ENCODE results near the gene MXI1. TPM values are rescaled to one million over a fixed set of nuclear protein-coding genes. Genes with fewer than 3 reads are reported as not detected.
A peak's percentile ranks its signal among the peaks of the same experiment; 100 is the strongest.

MXI1 gene
- total RNA-seq, 3 donors from 2014 or later (not counting 1 experiment from before 2014, with no cell fraction given), result 11.2 to 14.1 (median 13.6) TPM

DNA sequence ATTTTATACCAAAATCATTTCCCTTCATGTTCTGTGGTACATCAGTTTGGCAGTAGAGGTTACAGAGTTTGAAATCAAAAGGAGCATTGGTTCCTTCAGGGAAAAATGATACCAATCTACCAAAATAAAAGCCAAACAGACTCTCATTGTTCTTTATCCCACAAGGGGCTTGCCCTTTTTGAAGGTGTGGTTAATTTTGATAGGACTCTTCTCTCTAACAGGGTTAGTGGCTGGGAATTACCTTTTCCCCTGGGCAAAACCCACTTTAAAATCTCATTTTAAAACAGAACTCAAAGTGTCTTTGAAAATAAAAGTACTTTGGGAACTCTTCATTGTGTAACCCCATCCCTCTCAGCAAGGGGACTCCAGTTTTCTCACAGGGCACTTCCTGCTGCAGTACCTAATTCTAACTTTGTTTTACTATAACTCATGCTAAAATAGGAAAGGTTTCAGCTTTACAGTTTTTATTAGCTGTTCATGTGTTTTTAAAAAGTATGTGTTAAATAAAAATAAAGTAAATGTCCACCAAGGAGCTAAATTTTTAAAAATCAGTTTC lies 66.7 kb downstream of the MXI1 start:
- peaks cover 11% of the 10 kb centered on the region for H3K27me3 ChIP-seq (ENCODE audit: control insufficient read depth, insufficient read depth, low read length)
- H3K9me3 ChIP-seq (ENCODE audit: control insufficient read depth, insufficient read depth, low read length), result no peaks in the 10 kb centered on the region
- H3K4me1 Mint-ChIP-seq, result peaks cover 24 to 26% of the 10 kb centered on the region in 2 donors
- no peaks in the 10 kb centered on the region for H3K9me3 Mint-ChIP-seq
- no peaks in the 10 kb centered on the region for H3K36me3 ChIP-seq (ENCODE audit: control insufficient read depth, insufficient read depth, low read length)
- intact Hi-C loops (cut with micrococcal nuclease), result loop anchor here (10.0 kb wide), 1 partner anchor 299 kb away; no protein-coding TSS in a partner anchor
- peaks cover 33 to 50% of the 10 kb centered on the region in 2 donors for H3K27me3 Mint-ChIP-seq (ENCODE audit: low read depth in 2 of 2)
- no peaks in the 10 kb centered on the region for H3K36me3 Mint-ChIP-seq
- H3K4me3 ChIP-seq (ENCODE audit: low read length), result no peak overlapping the region
- peaks cover 3% of the 10 kb centered on the region for H3K4me1 ChIP-seq (ENCODE audit: control insufficient read depth, insufficient read depth, low read length)
- no peak for ATAC-seq
- H3K4me3 Mint-ChIP-seq, result no peak overlapping the region
- TF ChIP-seq, protein P1, sequence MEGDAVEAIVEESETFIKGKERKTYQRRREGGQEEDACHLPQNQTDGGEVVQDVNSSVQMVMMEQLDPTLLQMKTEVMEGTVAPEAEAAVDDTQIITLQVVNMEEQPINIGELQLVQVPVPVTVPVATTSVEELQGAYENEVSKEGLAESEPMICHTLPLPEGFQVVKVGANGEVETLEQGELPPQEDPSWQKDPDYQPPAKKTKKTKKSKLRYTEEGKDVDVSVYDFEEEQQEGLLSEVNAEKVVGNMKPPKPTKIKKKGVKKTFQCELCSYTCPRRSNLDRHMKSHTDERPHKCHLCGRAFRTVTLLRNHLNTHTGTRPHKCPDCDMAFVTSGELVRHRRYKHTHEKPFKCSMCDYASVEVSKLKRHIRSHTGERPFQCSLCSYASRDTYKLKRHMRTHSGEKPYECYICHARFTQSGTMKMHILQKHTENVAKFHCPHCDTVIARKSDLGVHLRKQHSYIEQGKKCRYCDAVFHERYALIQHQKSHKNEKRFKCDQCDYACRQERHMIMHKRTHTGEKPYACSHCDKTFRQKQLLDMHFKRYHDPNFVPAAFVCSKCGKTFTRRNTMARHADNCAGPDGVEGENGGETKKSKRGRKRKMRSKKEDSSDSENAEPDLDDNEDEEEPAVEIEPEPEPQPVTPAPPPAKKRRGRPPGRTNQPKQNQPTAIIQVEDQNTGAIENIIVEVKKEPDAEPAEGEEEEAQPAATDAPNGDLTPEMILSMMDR (IDR thresholded peaks at IDR 0.05), result no peak
- no peak overlapping the region for H3K27ac Mint-ChIP-seq
- H3K27ac ChIP-seq (ENCODE audit: low read length), result no peak overlapping the region
- DNase-seq, result peak in 1 of 2 donors; percentile 6

DNA sequence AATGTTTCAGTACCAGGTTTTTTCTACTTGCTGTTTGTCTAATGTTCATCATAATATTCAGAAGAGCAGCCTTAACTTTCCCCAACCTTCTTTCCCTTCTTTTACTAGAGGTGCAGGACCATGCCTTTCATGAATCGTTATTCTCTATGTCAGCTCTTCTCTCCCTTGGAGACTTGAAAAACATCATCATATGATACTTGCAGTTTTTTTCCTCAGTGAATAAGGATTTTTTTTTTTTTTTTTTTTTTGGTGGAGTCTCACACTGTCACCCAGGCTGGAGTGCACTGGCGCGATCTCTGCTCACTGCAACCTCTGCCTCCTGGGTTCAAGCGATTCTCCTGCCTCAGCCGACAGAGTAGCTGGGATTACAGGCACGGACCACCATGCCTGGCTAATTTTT lies 67.2 kb downstream of the MXI1 start:
- Histone ChIP-seq H3K36me3 (ENCODE audit: control insufficient read depth, insufficient read depth, low read length) (no peaks in the 10 kb centered on the region), H3K27ac (ENCODE audit: low read length) (no peak overlapping the region), H3K4me1 (ENCODE audit: control insufficient read depth, insufficient read depth, low read length) (peaks cover 3% of the 10 kb centered on the region), H3K4me3 (ENCODE audit: low read length) (no peak overlapping the region), H3K9me3 (ENCODE audit: control insufficient read depth, insufficient read depth, low read length) (no peaks in the 10 kb centered on the region), H3K27me3 (ENCODE audit: control insufficient read depth, insufficient read depth, low read length) (peaks cover 12% of the 10 kb centered on the region)
- Mint-ChIP-seq H3K27ac (no peak overlapping the region), H3K36me3 (no peaks in the 10 kb centered on the region), H3K27me3 (ENCODE audit: low read depth in 2 of 2) (peaks cover 33 to 53% of the 10 kb centered on the region in 2 donors), H3K4me1 (peaks cover 19 to 21% of the 10 kb centered on the region in 2 donors), H3K4me3 (no peak overlapping the region), H3K9me3 (no peaks in the 10 kb centered on the region)
- ATAC-seq, result no peak
- 96% methylated on average over 6 of the region's 6 CpGs for WGBS (ENCODE audit: insufficient coverage)
- DNase-seq, result no peak
- TF ChIP-seq, protein P1 (IDR thresholded peaks at IDR 0.05), result no peak
- intact Hi-C loops (cut with micrococcal nuclease), result loop anchor here (5.0 to 10.0 kb wide), 2 partner anchors 67 to 300 kb away; partner anchors contain the start of gene MXI1

DNA sequence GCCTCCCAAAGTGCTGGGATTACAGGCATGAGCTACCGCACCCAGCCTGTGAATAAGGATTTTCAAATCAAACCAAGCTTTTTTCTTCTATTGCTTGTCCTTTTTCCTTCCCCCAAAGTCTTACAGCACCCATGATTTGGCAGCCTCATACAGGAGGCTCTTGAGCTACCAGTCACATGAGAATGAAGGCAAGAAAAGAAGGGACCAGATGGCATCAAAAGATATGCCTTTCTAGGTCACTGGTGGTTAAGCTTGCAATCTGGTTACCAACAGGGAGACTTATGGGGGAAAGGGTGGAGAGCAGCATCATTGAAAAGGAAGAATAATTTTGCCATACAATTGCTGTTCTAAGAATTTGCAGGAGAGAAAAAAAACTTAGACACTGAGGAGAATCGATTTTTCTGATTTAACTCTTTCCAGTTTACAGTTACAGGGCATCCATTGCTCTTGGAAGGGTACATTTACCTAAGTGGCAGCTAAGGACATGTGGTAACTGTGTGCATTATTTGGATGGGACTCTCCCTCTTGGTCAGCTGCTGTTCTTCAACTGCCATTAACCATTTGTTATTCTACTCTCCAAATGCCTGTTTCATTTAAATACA lies 67.8 kb downstream of the MXI1 start:
- Histone ChIP-seq H3K27me3 (ENCODE audit: control insufficient read depth, insufficient read depth, low read length) (peaks cover 12% of the 10 kb centered on the region), H3K36me3 (ENCODE audit: control insufficient read depth, insufficient read depth, low read length) (no peaks in the 10 kb centered on the region), H3K9me3 (ENCODE audit: control insufficient read depth, insufficient read depth, low read length) (no peaks in the 10 kb centered on the region), H3K27ac (ENCODE audit: low read length) (no peak overlapping the region), H3K4me1 (ENCODE audit: control insufficient read depth, insufficient read depth, low read length) (peaks cover 3% of the 10 kb centered on the region), H3K4me3 (ENCODE audit: low read length) (no peak overlapping the region)
- Mint-ChIP-seq H3K4me3 (no peak overlapping the region), H3K27me3 (ENCODE audit: low read depth in 2 of 2) (peaks cover 33 to 53% of the 10 kb centered on the region in 2 donors), H3K27ac (no peak overlapping the region), H3K4me1 (peaks cover 16 to 17% of the 10 kb centered on the region in 2 donors), H3K9me3 (no peaks in the 10 kb centered on the region), H3K36me3 (no peaks in the 10 kb centered on the region)
- TF ChIP-seq, protein P1 (IDR thresholded peaks at IDR 0.05), result no peak
- no peak for ATAC-seq
- intact Hi-C loops (cut with micrococcal nuclease), result loop anchor here (5.0 to 10.0 kb wide), 2 partner anchors 68 to 300 kb away; partner anchors contain the start of gene MXI1
- peak in 1 of 2 donors; percentile 43 for DNase-seq
- WGBS (ENCODE audit: insufficient coverage), result 58% methylated on average over 2 of the region's 2 CpGs

Measured in natural killer cell (primary cell).